Measurements from ENCODE around the gene KRTAP10-6.

DNA sequence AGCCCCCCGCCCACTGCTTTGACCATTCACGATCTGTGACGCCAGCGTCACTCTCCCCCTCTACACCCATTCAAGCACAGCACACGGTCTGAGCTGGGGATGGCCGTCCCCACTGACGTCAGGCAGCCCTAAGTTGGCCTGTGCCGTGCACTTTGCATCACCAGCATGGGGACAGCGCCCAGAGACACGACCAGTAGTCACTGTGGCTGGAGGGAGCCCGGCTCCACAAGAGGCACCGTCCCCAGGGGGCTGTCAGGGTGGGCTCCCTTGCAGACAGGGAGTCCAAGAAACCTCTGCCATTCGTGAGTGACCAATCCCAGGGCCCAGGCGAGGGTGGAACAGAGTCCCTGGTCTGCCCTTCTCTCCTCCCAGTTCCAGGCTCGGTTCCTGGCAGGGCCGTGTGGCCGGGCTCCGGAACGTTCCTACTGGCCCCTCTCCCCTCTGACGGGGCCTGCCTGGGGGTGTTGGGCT, 21.9 kb upstream of the KRTAP10-6 start:
- TF ChIP-seq, protein P1, sequence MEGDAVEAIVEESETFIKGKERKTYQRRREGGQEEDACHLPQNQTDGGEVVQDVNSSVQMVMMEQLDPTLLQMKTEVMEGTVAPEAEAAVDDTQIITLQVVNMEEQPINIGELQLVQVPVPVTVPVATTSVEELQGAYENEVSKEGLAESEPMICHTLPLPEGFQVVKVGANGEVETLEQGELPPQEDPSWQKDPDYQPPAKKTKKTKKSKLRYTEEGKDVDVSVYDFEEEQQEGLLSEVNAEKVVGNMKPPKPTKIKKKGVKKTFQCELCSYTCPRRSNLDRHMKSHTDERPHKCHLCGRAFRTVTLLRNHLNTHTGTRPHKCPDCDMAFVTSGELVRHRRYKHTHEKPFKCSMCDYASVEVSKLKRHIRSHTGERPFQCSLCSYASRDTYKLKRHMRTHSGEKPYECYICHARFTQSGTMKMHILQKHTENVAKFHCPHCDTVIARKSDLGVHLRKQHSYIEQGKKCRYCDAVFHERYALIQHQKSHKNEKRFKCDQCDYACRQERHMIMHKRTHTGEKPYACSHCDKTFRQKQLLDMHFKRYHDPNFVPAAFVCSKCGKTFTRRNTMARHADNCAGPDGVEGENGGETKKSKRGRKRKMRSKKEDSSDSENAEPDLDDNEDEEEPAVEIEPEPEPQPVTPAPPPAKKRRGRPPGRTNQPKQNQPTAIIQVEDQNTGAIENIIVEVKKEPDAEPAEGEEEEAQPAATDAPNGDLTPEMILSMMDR (IDR thresholded peaks at IDR 0.05): no peak
- no peak for TF ChIP-seq POLR2A (IDR thresholded peaks at IDR 0.05)
